HG02642 (cell line): ENCODE data around the gene PCDH9.
"Not testable (repeated sequence)": the region's sequence is repeated elsewhere in the genome, so short reads cannot be mapped to it uniquely, and the experiment has no call there.

Source experiments
- ATAC-seq: cut with Tn5 transposase; IDR thresholded peaks from one replicate; pipeline ENCODE4 v1.9.1; 2021; ENCODE audit warnings: mild to moderate bottlenecking; ENCODE audit not compliant: unreplicated experiment, poor library complexity

PCDH9 gene

DNA sequence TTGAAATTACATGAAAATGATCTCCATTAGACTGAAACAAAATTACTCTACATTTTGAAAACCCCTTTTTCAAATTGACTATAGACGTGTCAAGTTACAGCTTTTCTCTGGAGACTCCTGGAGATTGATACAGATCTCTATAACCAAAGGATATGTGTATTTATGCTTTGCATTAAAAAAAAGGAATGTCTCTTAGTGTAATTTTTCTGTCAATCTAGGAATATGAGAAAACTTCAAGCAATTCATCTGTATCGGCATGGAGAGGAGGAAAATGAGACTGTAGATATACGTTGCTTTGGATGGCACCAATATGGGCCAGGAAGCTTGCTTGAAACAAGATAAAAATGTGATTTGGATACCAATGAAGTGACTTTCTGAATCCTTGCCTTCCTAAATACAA, 286.6 kb downstream of the PCDH9 start:
- ATAC-seq, result no peak

DNA sequence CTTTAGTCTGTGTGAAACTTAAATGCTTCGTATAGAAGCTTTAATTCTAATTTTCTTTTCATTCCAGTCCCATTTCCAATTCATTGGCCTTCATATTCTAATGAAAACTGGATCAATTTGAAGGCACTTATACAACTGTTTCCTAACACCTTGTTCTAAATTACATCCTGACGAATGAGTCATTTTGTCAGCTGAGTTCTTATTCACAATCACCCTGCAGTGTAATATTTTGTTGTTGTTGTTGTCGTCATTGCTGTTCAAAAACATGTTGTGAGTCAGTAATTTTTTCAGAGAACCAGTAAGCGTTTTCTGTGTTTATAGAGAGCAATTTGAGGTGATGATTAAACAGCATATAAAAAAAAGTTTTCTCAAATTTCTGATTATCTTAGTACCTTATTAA, 290.0 kb downstream of the PCDH9 start:
- ATAC-seq, result no peak

DNA sequence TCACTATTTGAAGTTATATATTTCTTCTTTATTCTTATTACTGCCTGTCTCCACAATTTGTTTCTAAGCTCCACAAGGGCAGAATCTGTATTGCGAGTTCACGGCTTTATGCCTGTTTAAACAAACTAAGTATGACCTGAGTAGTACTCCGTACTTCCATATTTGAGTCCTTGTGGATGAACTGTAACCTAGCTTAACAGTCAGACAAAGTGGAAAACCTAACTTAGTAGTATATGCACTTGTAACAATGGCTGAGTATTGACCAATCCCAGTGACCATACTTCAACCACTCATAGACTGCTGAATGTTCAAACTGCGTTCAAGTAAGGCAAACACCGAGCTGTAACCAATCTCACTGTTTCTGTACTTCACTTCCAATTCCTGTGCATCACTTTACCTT, 292.7 kb downstream of the PCDH9 start:
- no peak for ATAC-seq

GRCh38 chr13:66933994-66934393, 296.1 kb downstream of the PCDH9 start:
- ATAC-seq, result no peak

DNA sequence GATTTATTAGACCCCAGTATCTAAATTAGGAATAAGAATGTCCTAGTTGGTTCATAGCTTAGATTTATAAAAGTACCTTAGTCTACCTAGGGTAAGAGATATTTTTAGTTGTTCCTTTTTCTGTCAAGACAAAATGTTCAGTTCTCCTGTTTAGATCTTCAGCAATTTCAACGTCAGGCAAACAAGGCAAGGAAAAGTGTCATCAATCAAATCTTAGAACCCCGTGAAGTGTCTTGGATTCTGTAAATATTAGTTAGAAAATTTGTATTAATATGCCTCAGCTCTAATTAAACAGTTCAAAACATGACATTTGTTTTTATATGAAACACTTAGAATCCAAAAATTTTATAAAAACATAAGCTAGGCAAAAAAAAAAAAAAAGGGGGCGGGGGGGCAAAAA, 296.6 kb downstream of the PCDH9 start:
- ATAC-seq, result no peak

GRCh38 chr13:66927562-66927961, 302.6 kb downstream of the PCDH9 start:
- ATAC-seq, result no peak

DNA sequence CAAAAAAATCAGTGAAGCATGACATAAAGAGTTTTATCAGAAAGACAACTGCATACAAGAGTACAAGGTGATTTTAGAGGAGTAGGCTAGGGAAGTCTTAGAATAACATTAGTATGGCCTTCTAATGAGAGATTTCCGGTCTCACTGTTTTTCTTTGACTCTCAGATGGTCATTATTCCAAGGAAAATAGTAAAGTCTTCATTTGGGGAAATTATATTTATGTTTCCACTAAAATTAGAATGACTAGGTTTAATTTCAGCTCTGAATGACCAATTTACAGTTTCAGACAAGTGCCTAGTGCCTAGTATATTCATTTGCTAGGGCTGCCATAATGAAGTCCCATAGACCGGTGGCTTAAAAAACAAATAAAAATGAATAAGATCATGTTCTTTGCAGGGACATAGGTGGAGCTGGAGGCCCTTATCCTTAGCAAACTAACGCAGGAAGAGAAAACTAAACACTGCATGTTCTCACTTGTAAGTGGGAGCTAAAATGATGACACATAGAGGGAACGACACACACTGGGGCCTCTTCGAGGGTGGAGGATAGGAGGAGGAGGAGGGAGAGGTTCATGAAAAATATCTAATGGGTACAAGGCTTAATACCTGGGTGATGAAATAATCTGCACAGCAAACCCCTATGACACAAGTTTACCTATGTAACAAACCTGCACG, 303.1 kb downstream of the PCDH9 start:
- no peak for ATAC-seq

- no peak for ATAC-seq
Measured at GRCh38 chr13:66926200-66926850, 303.8 kb downstream of the PCDH9 start.

GRCh38 chr13:66922444-66922843, 307.7 kb downstream of the PCDH9 start:
- ATAC-seq, result no peak

DNA sequence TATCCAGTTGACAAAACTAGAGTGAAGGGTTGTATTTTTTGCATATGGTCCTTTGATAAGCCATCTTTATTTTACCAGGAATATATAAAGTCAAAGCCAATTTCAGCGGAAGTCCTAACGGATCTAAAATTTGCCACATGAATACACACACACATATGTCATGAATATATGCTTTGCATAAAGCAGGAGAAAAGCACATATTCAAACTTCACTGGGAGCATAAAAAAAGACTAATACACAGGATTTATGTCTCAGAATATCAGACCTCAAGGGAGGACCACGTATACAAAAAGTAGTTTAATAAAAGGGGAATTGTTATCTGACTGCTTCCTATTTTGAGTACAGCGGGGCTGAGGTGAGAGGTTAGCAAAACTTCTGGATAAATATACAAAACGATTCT, 308.7 kb downstream of the PCDH9 start:
- ATAC-seq, result no peak

DNA sequence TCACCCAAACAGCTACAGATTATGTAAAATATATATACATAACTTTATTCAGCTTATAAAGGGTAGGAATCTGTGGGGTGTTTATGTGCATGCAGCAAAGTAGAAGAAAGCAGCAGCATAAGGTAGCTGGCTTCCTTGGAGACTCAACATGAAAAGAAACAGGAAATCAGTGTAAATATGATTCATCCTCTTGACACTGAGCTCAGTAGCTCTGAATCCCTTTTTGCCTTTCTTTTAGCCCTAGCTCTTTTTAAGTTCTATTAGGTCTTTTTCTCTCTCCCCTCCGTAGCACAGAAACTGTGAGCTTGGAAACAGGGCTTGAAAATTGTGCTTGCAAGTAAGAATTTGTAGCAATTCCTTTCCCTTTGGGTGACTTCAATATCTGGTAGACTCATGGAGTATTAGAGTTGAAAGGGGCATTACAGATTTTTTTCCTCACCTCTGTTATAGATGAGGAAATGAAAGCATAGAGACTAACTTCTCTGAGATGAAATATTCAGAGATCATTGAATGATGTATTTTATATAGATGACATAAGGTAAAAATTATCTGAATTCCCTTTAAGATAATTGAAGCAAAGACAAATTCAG, 314.4 kb downstream of the PCDH9 start:
- no peak for ATAC-seq

- no peak for ATAC-seq
Measured at GRCh38 chr13:66914155-66914554, 316.0 kb downstream of the PCDH9 start.

DNA sequence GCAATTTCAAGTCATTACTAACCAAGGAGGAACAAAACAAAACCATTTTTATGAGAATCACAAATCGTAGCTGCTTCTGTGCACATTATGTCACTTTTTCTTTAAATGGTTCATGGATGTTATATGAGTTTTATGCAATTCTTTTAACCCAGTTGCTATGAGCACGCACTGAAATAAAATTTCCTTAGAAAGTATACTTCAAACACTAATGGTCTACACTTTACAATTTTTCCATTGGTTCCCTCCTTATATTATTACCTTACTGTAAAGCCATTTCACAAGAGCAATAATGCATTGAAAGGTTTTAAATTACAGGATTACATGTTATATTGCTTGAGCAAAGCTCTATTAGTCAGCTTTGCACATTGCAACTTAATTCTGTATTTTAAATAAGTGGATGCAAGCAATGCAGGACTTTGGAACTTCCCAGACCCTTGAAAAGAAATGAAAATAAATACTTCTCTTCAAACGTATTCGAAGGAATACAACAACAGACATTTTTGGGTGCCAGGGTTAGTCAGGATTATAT, 318.7 kb downstream of the PCDH9 start:
- no peak for ATAC-seq

- ATAC-seq, result no peak
Measured at GRCh38 chr13:66899955-66900354, 330.2 kb downstream of the PCDH9 start.

DNA sequence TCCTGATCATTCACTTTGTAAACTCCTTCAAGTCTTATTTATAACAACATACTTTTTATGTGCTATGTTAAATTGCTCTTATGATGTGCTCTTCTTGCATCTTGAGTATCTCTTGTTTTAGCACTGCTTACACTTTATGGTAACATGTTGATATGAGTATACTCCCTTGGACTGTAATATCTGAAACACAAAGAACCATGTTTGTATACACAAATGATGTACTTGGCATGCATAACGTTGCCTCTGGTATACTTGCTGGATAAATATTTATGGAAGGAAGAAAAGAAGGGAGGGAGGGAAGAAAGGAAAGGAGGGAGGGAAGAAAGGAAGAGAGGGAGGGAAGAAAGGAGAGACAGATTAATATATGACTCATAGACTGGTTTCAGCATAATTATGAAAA, 333.2 kb downstream of the PCDH9 start:
- ATAC-seq, result no peak

- ATAC-seq, result no peak
Measured at GRCh38 chr13:66895780-66896179, 334.4 kb downstream of the PCDH9 start.

GRCh38 chr13:66895320-66895719, 334.8 kb downstream of the PCDH9 start:
- no peak for ATAC-seq

DNA sequence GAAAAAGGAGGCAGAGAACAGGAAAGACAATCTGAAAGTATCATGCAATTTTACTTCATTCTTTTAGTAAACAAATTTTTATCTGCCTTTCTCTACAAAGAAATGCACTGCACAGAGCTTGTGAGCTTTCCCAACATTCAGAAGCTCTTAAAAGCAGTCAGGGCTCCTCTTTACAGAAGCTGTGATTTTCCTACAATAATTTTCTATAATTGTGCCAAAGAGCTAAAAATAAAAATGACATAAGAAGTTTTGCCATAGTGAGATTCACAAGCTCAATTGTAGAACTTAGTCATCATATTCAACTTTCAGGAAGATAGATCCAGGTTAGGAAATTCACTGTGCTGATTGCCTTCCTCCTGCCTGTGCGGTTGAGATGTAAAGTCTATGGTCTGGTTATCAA, 341.4 kb downstream of the PCDH9 start:
- ATAC-seq, result no peak

DNA sequence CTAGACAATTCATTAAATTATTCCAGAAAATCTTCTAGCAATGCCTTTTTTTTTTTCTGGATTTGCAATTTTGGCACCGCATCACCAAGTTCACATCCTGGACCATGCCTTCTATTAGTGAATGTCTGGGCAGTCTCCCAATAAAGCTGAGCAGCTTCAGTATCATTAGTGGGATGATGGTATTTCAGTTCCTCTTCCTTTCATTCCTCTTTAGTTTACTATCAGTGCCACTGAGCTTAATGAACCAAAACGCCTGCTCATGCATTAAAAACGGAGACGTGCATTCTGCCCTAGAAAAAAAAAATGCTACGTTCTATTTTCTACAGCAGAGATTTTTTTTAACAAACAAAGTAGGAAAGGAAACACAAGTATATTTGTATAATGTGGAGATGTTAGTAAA, 343.0 kb downstream of the PCDH9 start:
- peak; percentile 62 for ATAC-seq

DNA sequence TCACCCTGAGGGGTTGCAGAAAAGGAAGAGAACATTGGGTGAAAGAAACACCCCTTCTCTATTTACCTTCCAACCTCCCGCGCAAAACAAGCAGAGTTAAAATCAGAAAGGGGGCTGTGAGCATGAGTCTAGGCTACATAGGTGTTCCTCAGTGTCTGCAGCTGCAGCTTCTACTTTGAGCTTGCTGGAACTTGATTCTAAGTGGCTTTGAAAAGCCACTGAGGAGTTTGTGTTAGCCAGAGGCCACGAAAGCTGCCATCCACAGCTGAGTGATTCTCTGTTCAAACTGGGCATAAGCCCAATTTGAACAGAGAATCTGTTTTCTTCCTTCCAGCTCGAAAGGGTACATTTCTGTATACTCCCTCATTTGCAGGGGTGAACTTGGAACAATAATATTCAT, 343.9 kb downstream of the PCDH9 start:
- no peak for ATAC-seq

DNA sequence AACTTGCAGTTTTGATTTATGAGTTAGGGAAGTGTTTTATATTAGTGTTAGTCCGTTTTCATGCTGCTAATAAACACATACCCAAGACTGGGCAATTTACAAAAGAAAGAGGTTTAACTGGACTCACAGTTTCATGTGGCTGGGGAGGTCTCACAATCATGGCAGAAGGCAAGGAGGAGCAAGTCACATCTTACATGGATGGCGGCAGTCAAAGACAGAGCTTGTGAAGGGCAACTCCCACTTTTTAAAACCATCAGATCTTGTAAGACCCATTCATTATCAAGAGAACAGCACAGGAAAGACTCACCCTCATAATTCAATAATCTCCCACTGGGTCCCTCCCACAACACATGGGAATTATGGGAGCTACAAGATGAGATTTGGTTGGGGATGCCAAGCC, 349.0 kb downstream of the PCDH9 start:
- not testable (repeated sequence) for ATAC-seq

DNA sequence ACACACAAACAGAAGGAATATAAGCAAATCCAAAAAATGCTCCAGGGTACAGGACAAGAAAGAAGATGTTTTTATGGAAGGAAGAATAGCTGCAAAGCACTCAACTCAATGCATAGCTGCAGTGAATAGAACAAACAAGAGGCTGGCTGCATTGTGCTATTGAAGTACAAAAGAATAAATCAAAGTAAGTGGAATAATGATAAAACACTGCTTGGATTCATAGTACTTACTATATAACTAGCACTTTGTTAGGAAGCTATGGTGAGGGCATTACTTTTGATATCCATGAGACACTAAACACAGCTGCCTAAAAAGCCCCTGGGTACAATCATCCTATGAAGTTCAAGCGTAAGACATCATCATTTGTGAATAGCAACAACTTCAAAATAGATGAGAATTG, 350.1 kb downstream of the PCDH9 start:
- ATAC-seq, result no peak
